HG03159 (cell line): Measurements from ENCODE around the gene DYRK2.
A peak's percentile ranks its signal among the peaks of the same experiment; 100 is the strongest.

Experiments used
- ATAC-seq: cut with Tn5 transposase; IDR thresholded peaks from one replicate; pipeline ENCODE4 v1.9.1; 2021; ENCODE audit warnings: mild to moderate bottlenecking, moderate library complexity; ENCODE audit not compliant: unreplicated experiment

DYRK2 gene

DNA sequence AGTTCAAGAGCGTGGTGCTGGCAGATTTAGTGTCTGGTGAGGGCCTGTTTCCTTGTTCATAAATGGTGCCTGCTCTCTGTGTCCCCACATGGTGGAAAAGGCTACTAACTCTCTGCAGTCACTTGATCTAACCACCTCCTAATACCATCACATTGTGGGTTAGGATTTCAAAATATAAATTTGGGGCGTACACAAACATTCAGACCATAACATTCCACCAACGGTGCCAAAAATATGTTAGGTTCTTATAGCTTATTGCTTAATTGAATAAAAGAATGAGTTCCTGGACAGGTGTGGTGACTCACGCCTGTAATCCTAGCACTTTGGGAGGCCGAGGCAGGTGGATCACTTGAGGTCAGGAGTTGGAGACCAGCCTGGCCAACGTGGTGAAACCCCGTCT lies 3.4 kb upstream of the DYRK2 start:
- ATAC-seq: no peak

DNA sequence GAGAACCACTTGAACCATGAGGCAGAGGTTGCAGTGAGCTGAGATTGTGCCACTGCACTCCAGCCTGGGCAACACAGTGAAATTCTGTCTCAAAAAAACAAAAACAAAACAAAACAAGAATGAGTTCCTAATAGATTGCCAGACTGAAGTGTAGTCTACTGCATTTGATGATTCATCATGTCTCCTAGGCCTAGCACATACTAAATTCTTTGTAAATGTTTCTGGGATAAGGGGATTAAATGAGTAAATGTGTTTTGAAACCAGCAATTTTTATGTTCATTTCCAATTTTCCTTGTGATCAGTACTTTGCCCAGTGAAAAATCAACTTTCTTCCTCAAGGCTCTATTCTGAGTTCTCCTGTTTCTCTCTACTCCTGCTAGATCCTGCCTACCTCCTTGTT lies 2.9 kb upstream of the DYRK2 start:
- no peak for ATAC-seq

DNA sequence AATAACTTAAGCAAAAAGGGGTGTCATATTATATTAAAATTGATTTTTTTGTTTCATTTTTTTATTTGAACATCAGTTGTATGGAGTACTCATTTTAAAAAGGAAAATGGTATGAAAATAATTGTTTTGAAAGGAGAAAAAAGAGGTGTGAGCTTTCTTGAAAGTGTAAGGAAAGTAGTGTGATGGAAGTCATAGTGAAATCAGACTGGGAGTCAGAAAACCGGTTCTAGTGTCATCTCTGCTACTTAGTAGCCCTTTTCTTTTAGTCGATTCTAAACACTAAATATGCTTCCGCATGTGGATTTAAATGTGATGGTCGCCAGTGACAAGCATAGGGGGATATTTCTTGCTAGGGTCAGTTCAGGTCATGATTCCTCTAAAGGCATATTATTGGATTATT lies 1.8 kb upstream of the DYRK2 start:
- no peak for ATAC-seq

DNA sequence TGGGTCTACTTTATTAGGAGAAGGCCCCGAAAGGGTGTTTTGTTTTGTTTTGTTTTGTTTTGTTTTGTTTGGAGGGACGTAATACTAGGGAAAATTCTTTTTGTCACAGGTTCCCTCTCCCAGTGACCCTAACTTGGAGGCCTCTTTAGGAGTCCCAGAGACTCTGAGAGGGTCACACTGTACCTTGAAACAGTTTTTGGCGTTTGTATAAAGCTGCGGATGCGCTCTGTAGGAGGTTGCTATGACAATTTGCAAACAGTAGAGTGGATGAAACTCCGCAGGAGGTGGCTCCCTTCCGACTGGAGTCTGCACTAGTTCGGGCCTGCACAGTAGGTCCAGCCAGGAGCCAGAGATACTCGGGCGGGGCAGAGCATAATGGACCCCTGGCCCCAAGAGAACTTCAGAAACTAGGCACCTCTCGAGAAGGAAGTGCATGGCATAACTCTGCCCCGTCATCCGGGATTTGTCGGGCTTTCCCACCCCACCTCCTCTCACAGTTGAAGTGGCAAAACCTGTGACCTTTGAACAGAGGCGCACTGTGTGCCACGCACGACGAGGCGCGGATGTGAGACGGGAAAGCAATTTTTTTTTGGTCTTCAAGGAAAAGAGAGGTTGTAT lies 1.3 kb upstream of the DYRK2 start:
- ATAC-seq: no peak

DNA sequence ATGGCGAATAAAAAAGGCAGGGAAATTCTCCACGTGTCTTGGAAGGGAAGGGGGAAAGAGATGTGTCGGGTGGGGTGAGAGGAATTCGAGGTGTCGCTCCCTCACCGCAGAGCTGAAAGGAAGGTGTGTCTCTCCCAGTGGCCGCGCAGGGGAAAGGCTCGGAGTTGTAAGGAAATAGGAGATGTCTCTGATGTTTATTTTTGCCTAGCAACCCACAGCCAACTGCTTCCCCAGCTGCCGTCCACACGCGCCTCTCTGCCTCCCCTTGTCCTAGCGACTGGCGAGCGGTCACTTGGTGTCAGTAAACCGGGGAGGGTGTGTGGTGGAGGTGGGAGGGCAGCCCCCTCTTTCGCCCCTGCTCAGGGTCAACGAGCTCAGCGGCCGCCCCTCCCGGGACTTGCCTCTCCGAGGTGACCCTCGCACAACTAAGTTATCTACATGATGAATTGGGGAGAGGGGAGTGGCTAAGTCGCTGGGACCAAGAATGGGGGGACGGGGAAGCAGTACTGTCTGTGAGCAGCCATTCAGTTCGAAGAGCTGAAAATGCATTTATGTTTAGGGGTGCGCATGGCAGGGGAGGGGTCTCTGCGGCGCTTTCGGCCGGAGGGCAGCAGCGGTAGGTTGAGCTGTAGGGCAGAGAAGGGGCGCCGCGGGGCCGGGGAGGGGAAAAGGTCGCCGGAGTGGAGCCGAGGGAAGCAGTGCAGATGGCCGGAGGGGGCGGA lies 585 bp upstream of the DYRK2 start:
- peak; percentile 29 for ATAC-seq

DNA sequence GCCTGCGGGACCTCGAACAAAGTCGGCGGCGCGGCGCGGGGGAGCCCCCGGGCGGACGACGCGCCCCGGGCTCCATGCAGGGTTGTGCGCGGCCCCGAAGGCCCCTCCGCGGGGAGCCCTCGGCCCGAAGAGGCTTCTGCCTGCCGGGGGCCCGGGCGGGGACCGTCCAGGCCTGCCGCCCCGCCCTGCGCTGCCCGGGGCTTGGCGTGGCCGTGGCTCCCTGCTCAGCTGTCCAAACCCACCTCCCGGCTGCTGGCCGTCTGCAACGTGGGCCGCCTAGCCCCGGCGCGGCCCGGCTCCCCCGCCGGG lies 670 bp downstream of the DYRK2 start:
- ATAC-seq: peak; percentile 26

DNA sequence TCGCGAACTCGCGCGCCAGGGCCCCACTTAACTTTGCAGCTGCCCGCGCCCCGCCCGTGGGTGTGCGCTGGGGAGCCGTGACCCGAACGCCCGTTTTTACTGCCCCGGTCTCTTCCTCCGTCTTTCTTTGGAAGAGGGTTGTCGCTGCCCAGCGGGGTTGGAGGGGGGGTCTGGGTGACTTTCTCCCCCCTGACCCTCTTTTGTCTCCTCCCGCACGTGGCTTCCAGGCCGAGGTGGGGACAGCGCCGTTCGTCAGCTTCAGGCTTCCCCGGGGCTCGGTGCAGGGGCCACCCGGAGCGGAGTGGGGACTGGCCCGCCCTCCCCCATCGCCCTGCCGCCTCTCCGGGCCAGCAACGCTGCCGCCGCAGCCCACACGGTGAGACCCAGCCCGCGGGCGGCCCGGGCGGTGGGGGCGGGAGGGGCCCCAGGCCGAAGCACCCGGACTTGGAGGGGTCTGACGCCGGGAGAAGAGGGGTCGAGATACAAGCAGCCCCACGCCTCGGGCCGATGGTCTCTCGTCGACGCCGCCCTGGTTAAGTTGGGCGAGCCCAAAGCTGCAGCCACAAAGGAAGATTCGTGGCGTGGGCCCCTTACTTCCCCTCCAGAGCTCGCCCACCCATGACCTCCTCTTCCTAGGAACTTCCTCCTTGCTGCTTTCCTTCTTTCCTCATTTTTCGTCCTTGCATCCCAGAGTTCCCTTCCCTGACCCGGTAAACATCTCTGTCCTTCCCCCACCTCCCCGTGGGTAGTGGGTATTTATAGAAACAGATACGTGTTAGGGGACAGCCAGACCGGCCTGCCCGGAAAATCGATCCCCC lies 1.2 kb downstream of the DYRK2 start:
- peak; percentile 24 for ATAC-seq

DNA sequence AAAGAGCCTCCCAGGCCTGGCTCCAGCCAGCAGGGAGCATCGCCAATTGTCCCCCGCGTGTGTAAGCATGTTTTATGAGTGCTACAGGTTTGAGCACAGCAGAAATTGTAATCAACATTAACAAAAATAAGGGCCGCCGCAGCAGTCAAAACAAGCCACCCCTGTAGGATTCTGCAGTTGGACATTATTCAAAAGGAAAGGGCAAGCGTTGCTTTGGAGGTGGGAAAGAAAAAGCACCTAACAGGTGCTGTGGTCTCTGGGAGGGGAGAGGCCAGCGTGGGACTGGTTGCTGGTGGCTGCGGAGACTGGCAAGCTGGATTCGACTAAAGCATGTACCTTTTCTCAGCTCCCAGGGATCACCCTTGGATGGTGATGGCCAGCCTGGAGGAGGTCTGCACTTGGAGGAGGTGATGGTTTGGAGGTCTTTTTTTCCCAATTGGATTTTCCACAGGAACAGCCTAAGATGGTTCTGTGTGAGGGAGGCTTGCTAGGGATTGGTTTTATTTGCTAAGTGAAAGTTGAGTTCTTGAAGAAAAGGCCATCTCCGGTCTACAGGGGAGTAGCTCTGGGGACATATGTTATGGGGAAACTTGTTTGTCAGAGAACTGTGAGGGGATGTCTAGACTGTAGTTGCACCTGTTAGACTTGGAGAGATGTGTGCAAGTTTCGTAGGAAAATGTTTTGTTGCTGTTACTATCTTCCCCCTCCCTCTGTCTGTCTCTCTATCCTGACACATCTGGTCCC lies 2.0 kb downstream of the DYRK2 start:
- ATAC-seq: no peak

DNA sequence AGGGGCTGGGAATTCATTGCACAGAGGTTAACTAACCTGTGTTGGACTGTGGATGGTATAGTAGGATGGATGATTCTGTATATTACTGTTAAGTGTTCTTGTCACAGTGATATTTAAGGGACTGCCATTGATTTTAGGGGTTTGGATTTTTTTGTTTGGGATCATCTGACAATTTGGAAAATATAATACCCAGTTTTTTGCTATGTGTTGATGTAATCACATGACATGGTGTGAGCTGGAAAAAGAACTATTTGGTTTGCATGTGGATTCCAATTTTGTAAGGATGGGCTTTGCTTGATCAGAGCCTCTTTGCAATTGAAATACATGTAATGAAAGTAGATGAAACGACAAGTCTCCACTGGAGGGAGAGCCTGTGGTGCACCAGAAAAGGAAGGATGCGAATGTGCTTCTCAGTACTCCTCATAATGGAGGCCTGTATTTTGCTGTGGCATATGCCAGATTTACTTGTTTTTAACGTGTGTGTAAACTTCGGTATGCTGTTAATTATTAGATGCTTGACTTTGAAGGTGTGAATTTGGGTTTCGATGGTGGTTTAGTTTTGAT lies 2.7 kb downstream of the DYRK2 start:
- ATAC-seq: no peak

DNA sequence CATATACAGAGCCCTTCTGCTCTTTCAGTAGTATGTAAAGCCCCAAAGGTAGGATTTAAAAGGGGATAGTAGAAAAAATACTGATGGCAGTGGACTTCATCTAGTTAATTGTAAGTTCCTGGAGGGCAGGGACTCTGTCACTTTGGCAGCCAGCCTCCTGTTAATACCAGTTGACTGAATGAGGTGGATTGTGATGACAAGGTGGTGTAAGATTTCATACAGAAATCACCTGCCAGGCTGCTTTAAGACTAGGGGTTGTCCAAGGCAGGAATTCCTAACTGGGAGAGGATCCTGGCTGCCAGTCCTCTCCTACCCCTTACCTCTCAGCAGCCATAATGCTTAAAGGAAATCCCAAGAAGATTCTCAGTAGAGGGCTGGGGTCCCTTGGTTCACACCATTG lies 7.3 kb downstream of the DYRK2 start:
- ATAC-seq: no peak

DNA sequence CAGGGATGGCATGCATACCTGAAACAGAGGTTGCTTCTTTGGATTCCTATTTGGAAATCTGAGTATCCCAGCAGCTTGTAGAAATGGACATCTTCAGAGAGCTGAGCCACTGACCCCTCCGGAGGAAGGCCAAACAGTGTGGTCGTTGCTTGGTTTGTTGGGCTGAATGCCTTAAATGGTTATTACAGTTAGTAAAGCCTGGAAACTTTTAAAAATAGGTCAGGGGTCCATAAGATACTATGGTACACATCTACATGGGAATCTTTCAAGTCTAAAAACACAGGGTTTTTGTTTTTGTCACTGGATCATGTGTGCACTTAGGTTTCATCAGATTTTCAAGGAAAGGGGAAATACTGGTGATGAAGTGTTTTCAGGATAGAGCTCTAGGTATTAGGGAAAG lies 7.7 kb downstream of the DYRK2 start:
- no peak for ATAC-seq

DNA sequence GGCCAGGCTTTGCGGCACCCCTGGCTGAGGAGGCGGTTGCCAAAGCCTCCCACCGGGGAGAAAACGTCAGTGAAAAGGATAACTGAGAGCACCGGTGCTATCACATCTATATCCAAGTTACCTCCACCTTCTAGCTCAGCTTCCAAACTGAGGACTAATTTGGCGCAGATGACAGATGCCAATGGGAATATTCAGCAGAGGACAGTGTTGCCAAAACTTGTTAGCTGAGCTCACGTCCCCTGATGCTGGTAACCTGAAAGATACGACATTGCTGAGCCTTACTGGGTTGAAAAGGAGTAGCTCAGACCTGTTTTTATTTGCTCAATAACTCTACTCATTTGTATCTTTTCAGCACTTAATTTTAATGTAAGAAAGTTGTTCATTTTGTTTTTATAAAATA lies 9.9 kb downstream of the DYRK2 start:
- no peak for ATAC-seq

DNA sequence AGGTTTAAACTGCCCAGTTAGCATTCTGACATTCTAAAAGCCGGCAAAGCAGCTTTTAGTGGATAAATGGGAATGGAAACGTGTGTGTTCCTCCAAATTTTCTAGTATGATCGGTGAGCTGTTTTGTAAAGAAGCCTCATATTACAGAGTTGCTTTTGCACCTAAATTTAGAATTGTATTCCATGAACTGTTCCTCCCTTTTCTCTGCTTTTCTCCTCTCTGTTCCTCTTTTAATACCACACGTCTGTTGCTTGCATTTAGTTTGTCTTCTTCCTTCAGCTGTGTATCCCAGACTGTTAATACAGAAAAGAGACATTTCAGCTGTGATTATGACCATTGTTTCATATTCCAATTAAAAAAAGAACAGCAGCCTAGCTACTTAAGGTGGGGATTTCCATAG lies 10.7 kb downstream of the DYRK2 start:
- ATAC-seq: no peak

DNA sequence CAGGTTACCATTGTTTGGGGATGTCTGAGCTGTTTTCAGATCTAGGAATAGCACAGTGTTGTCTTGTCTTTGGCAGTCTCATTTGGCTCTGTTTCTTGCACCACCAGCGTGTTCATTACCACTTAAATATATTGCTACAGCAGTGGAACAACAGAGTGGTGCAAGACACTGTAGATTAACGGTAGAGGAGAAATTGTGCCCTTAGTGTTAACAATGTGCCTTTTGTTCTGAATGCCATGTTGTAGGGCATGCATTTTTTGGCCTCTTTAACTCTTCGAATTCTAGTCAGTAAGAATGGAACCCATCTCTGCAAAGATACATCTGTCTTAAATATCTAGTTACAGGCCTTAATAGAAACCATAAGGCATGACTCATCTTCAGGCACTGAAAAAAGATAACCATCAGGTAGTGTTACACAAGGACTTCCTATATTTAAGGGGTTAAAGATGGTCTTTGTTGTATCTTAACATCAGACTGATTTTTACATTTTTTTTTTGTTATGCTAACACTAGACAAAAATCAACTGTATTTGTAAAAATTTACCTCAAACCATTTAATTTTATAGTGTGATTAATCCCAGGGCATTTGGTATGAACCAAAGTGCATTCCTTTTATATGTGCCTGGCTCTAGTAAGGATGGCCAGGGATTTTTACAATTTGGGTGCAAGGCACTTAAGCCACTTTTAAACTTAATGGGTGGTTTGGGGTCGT lies 12.9 kb downstream of the DYRK2 start:
- ATAC-seq: no peak

DNA sequence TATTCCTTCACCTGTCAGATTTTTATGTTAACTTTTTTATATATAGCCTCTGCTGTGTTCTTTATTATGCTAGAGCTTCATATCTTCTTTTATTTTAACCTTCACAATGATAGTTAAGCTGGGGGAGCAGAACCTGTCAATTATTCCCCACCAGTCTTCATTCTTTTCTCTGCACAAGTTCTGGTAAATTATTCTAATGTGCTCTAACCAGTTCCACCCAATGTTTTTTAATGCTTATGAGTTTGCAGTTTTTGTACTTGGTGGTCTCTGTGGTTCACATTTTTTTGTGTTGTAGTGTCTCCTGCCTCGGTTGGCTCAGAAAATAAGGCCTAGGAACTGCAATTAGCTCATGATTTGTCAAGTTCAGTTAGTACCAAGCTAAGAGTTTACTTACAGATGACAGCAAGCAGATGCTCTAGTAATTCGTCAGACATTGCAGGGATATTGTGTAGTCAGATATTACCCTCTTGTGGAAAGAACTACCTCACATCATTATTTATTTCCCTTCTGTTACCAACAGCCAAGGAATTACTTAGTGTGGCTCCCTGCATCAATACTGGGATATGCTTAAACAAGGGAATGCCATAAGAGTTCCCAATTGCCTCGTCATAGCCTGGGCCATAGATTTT lies 14.5 kb downstream of the DYRK2 start:
- no peak for ATAC-seq

DNA sequence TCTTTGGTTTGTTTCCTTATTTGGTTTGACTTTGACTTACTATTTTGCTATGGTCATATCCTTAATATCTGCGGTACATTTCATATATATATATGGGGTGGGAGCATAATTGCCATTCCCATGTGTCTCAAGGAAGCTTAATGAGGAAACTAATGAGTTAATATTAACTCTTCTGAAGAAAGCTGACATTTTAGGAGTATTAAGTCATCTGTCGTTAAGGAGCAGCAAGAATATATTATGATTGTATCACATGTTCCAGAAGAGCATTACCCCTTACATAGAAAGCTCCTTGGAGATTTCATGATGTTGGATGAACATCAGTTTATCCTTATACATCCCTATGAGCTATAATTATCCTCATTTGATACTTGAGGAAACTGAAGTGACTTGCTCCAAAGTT lies 15.6 kb downstream of the DYRK2 start:
- ATAC-seq: no peak

DNA sequence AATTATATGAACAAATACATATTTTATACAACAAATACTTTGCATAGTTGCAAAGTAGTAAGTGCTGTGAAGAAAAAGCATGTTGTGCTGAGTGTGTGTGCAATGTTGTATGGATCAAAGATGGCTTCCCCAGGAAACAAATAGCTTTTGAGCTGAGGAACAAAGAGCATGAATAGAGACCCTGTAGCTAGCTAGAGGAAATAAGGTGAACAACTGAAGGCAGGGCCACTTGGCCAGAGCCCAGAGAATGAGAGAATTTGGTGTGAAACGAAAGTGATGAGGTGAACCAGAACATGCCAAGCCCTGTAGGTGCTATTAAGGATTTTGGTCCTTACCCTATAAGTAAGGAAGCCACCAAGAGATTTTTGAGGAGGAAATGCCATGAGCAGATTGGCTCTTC lies 17.1 kb downstream of the DYRK2 start:
- ATAC-seq: no peak

DNA sequence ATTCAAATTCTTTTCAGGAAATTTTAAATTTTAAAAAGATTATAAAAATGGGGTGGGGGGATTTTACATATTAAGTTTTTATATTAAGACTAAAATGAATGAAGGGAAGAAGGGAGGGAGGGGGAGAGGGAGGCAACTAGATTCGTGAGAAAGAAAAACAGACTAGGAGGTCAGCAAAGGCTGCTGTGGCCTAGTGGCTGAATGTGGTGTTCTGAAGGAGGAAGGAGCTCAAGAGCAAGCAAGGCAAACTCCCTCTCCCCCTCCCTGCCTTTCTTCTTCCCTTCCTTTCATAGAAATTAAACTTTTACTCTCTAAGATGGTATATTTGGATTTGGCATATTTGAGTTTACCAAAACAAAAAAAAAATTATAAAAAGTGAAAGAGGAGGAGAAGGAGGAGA lies 18.1 kb downstream of the DYRK2 start:
- ATAC-seq: no peak

DNA sequence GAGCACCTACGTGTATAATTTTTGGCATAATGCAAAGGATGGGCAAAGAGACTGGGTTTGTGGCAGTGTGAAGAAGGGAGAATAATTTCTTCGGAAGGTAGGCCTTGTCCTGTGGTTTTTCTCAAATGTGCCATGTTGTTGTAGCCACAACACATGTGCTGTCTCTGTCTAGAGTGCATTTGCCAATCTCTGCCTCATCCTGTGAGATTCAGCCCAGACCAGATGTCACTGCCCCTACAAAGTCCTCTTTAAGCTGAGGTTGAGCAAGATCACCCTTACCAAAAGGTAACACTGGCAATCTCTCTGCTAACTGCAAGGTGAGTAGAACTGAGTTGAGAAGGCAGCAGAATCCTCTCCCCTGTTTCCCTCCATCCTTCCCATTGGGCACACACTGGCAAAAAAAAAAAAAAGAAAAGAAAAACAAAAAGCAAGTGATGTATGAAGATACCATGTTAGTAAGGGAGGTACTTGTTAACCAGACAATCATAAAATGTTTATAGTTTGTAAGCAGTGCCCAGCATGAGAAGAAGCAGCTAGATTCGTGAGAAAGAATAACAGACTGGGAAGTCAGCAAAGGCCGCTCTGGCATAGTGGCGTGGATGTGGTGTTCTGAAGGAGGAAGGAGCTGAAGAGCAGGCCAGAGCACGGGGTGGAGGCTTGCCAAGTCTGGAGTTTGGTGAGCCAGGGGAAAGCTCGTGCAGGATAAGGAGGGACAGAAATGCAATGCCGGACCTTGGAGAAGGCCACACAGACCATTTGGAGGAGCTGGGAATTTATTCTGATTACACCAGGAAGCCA lies 18.9 kb downstream of the DYRK2 start:
- no peak for ATAC-seq
